A549 (cell line): Measurements from ENCODE around the gene TEKTIP1. TPM values are rescaled to one million over a fixed set of nuclear protein-coding genes. Genes with fewer than 3 reads are reported as not detected.

Experiments
- ATAC-seq, 2 experiments: fragments of 200-7000 bp in 1 of 2; fragments of >200 bp in 1 of 2; cut with Nextera tagmentation in 1 of 2; cut with Tn5 transposase in 1 of 2; 3 replicates each; pipeline versions ENCODE4 v1.8.0 to v1.9.1; 2018 to 2020; ENCODE audit warnings: mild to moderate bottlenecking in 1 of 2, moderate library complexity in 1 of 2
- CTCF ChIA-PET: fragments of 300-600 bp; sonication (Branson Sonifier 250); formaldehyde crosslinking; extraction: SDS; loops from one replicate; lab custom pipeline; 2021; ENCODE audit warnings: antibody characterized with exemption, inconsistent platforms; lab: Yijun Ruan, JAX
- POLR2A ChIA-PET: fragments of 350-600 bp; formaldehyde crosslinking; extraction: SDS; loops from one replicate; lab custom pipeline; 2021; ENCODE audit warnings: antibody characterized with exemption, inconsistent platforms; lab: Yijun Ruan, JAX
- DNase-seq, 2 experiments: peaks; one replicate each; pipeline versions ENCODE4 v3.0.0 to v3.0.0-alpha.2; 2011 to 2016; ENCODE audit warnings: low read depth in 1 of 2, low spot score in 1 of 2
- FAIRE-seq: peaks from 2 replicates; lab custom pipeline; 2011; peaks lifted over from hg19 to GRCh38; lab: Jason Lieb, UNC
- H3K27ac ChIP-seq, 2 experiments: fragments of >200 bp; sonication (Bioruptor Twin); formaldehyde crosslinking; 3 replicates each; pipeline ENCODE4 v1.5.1; 2016 to 2017
- H3K4me1 ChIP-seq: fragments of >200 bp; sonication (Bioruptor Twin); formaldehyde crosslinking; 3 replicates; pipeline ENCODE4 v1.6.1; 2016
- H3K4me2 ChIP-seq: fragments of >200 bp; sonication (Bioruptor Twin); formaldehyde crosslinking; 3 replicates; pipeline ENCODE4 v1.6.1; 2016
- H3K4me3 ChIP-seq: fragments of >200 bp; sonication (Bioruptor Twin); formaldehyde crosslinking; 3 replicates; pipeline ENCODE4 v1.5.1; 2016
- H3K9me3 ChIP-seq: fragments of >200 bp; sonication (Bioruptor Twin); formaldehyde crosslinking; 3 replicates; pipeline ENCODE4 v1.6.1; 2016
- CBX2 ChIP-seq: fragments of 200-600 bp; sonication (generic); IDR thresholded peaks from 2 replicates; pipeline ENCODE4 v1.6.1; 2016; ENCODE audit warnings: low read depth, mild to moderate bottlenecking, borderline replicate concordance
- CEBPB ChIP-seq, 2 experiments: fragments of >200 bp in 1 of 2; sonication (Bioruptor Twin) in 1 of 2; formaldehyde crosslinking in 1 of 2; IDR thresholded peaks; 2 replicates each; pipeline ENCODE4 v1.6.1; 2012 to 2016
- CHD4 ChIP-seq: fragments of 200-600 bp; sonication (generic); IDR thresholded peaks from 2 replicates; pipeline ENCODE4 v1.6.1; 2016; ENCODE audit warnings: antibody characterized with exemption, mild to moderate bottlenecking, borderline replicate concordance
- EHMT2 ChIP-seq: fragments of 200-600 bp; sonication (generic); IDR thresholded peaks from 2 replicates; pipeline ENCODE4 v1.6.1; 2016; ENCODE audit warnings: antibody characterized with exemption, low read depth, mild to moderate bottlenecking, moderate library complexity
- ELK1 ChIP-seq: fragments of 150-350 bp; IDR thresholded peaks from 2 replicates; pipeline ENCODE4 v1.6.1; 2014; ENCODE audit warnings: low read depth, mild to moderate bottlenecking, low read length
- EP300 ChIP-seq, 2 experiments: fragments of >200 bp; sonication (Bioruptor Twin); formaldehyde crosslinking; IDR thresholded peaks; 2 replicates in 1 of 2; 3 replicates in 1 of 2; pipeline ENCODE4 v1.6.1; 2016 to 2017
- ESRRA ChIP-seq: fragments of 150-350 bp; IDR thresholded peaks from 2 replicates; pipeline ENCODE4 v1.6.1; 2014; ENCODE audit warnings: mild to moderate bottlenecking, low read length, borderline replicate concordance
- FOXS1 ChIP-seq: fragments of 250-450 bp; sonication (Bioruptor Pico); IDR thresholded peaks from 2 replicates; pipeline ENCODE4 v1.5.0; 2020; ENCODE audit warnings: mild to moderate bottlenecking, moderate library complexity
- HEYL ChIP-seq: fragments of 250-450 bp; sonication (Bioruptor Pico); IDR thresholded peaks from 2 replicates; pipeline ENCODE4 v1.8.0; 2021; ENCODE audit warnings: mild to moderate bottlenecking, moderate library complexity
- HOXA7 ChIP-seq: fragments of 250-450 bp; sonication (Bioruptor Pico); IDR thresholded peaks from 2 replicates; pipeline ENCODE4 v1.5.0; 2020; ENCODE audit warnings: mild to moderate bottlenecking, moderate library complexity
- HOXB5 ChIP-seq: fragments of 250-450 bp; sonication (Bioruptor Pico); IDR thresholded peaks from 2 replicates; pipeline ENCODE4 v1.5.0; 2020; ENCODE audit warnings: mild to moderate bottlenecking, moderate library complexity
- KDM5A ChIP-seq: fragments of 200-600 bp; sonication (generic); IDR thresholded peaks from 2 replicates; pipeline ENCODE4 v1.6.1; 2016; ENCODE audit warnings: antibody characterized with exemption, mild to moderate bottlenecking
- MAZ ChIP-seq: fragments of 150-350 bp; IDR thresholded peaks from 2 replicates; pipeline ENCODE4 v1.6.1; 2014; ENCODE audit warnings: antibody characterized with exemption, low read depth, low read length, borderline replicate concordance
- MYC ChIP-seq: IDR thresholded peaks from 2 replicates; pipeline ENCODE4 v1.6.1; 2012; ENCODE audit warnings: mild to moderate bottlenecking, inconsistent platforms, low read length, improper control_type of control experiment, borderline replicate concordance
- NPAS2 ChIP-seq: fragments of 250-450 bp; sonication (Bioruptor Pico); IDR thresholded peaks from 2 replicates; pipeline ENCODE4 v1.8.0; 2022; ENCODE audit warnings: mild to moderate bottlenecking, moderate library complexity, borderline replicate concordance
- NR3C1 ChIP-seq: fragments of >200 bp; sonication (Bioruptor Twin); formaldehyde crosslinking; IDR thresholded peaks from 3 replicates; pipeline ENCODE4 v1.6.1; 2017
- PHF8 ChIP-seq: fragments of 200-600 bp; sonication (generic); IDR thresholded peaks from 2 replicates; pipeline ENCODE4 v1.6.1; 2016; ENCODE audit warnings: low read depth, mild to moderate bottlenecking, antibody characterized with exemption, moderate library complexity, borderline replicate concordance
- POLR2A ChIP-seq: IDR thresholded peaks from 2 replicates; pipeline ENCODE4 v1.6.1; 2012; ENCODE audit warnings: mild to moderate bottlenecking, low read length
- RCOR1 ChIP-seq: fragments of 150-350 bp; IDR thresholded peaks from 2 replicates; pipeline ENCODE4 v1.6.1; 2014; ENCODE audit warnings: antibody characterized with exemption, low read length, low read depth
- RFX5 ChIP-seq: fragments of 450-650 bp; IDR thresholded peaks from 2 replicates; pipeline ENCODE4 v1.7.1; 2014; ENCODE audit warnings: antibody characterized with exemption, mild to moderate bottlenecking, moderate library complexity
- SMC3 ChIP-seq: fragments of >200 bp; sonication (Bioruptor Twin); formaldehyde crosslinking; IDR thresholded peaks from 3 replicates; pipeline ENCODE4 v1.6.1; 2018; ENCODE audit warnings: inconsistent platforms
- TP53 ChIP-seq: fragments of 250-450 bp; sonication (Bioruptor Pico); IDR thresholded peaks from 2 replicates; pipeline ENCODE4 v1.5.0; 2021; ENCODE audit warnings: mild to moderate bottlenecking, moderate library complexity
- ZC3H11A ChIP-seq: fragments of 450-650 bp; IDR thresholded peaks from 2 replicates; pipeline ENCODE4 v1.6.1; 2014; ENCODE audit warnings: antibody characterized with exemption, mild to moderate bottlenecking
- ZFP36 ChIP-seq: fragments of 450-650 bp; IDR thresholded peaks from 2 replicates; pipeline ENCODE4 v1.6.1; 2014; ENCODE audit warnings: borderline replicate concordance; ENCODE audit not compliant: partially characterized antibody
- ZSCAN20 ChIP-seq: fragments of 250-450 bp; sonication (Bioruptor Pico); IDR thresholded peaks from 2 replicates; pipeline ENCODE4 v1.8.0; 2022; ENCODE audit warnings: mild to moderate bottlenecking, moderate library complexity
- WGBS: methylation state at CpG from one replicate; pipeline ENCODE4 v1.1.6; 2017; ENCODE audit errors: missing lambda C conversion rate; 5-methylcytosine and 5-hydroxymethylcytosine counted together
- polyA plus RNA-seq, 4 experiments: library from polyadenylated mRNA; depleted of rRNA in 3 of 4; stranded (reverse); fragments of >200 nt; fragmentation: RNase III in 1 of 4; extraction: RNeasy Plus Mini Kit Qiagen cat#74134 plus additional on column Dnase treatment in 1 of 4; gene quantifications; 2 replicates in 3 of 4; 3 replicates in 1 of 4; pipeline ENCODE4 v1.2.3, GENCODE V29; 2011 to 2017
- TF ChIP-seq, protein P1 (sequence below): IDR thresholded peaks from 2 replicates; pipeline ENCODE4 v1.6.1; 2012
- TF ChIP-seq, protein P2 (sequence below): fragments of >200 bp; sonication (Bioruptor Twin); formaldehyde crosslinking; IDR thresholded peaks from 3 replicates; pipeline ENCODE4 v1.6.1; 2016

Gene TEKTIP1
- polyA plus RNA-seq, 2 of the 4 experiments (the other 2 are of a cell fraction) = not detected

- TF ChIP-seq MAZ (no peak), NR3C1 (no peak), ELK1 (no peak), CBX2 (no peak), TP53 (CRISPR knock-in tag) (no peak), MYC (no peak), RCOR1 (no peak), FOXS1 (CRISPR knock-in tag) (no peak), HOXA7 (CRISPR knock-in tag) (no peak), POLR2A (no peak), PHF8 (no peak), ZC3H11A (no peak), ESRRA (no peak), RFX5 (no peak)
- TF ChIP-seq, protein P1, sequence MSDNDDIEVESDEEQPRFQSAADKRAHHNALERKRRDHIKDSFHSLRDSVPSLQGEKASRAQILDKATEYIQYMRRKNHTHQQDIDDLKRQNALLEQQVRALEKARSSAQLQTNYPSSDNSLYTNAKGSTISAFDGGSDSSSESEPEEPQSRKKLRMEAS = no peak
- TF ChIP-seq, protein P2, sequence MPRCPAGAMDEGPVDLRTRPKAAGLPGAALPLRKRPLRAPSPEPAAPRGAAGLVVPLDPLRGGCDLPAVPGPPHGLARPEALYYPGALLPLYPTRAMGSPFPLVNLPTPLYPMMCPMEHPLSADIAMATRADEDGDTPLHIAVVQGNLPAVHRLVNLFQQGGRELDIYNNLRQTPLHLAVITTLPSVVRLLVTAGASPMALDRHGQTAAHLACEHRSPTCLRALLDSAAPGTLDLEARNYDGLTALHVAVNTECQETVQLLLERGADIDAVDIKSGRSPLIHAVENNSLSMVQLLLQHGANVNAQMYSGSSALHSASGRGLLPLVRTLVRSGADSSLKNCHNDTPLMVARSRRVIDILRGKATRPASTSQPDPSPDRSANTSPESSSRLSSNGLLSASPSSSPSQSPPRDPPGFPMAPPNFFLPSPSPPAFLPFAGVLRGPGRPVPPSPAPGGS = no peak
- ATAC-seq (no peak), DNase-seq (no peak), FAIRE-seq (no peak)
- Histone ChIP-seq H3K27ac (no peak overlapping the region), H3K4me3 (no peak overlapping the region), H3K4me2 (no peak overlapping the region), H3K4me1 (peaks cover 10% of the 10 kb centered on the region; the same call in 1 of the 3 replicates), H3K9me3 (no peaks in the 10 kb centered on the region)
- WGBS = 95% methylated on average over 16 of the region's 29 CpGs
- ChIA-PET CTCF (interaction anchor here (1.0 to 9.7 kb wide), 18 partner anchors 9 to 166 kb away, joined by 3 to 100 read pairs (median 5); partner anchors contain the start of genes GIPC3, MFSD12 and TEKTIP1), POLR2A (no interaction called here)
These were observed 37.1 kb downstream of the TEKTIP1 start for GRCh38 chr19:3575949-3576673.

GRCh38 chr19:3576696-3577443 is 37.9 kb downstream of the TEKTIP1 start:
- Histone ChIP-seq H3K9me3 (no peaks in the 10 kb centered on the region), H3K4me2 (no peak overlapping the region), H3K4me1 (peaks cover 3% of the 10 kb centered on the region; the same call in 1 of the 3 replicates), H3K27ac (no peak overlapping the region), H3K4me3 (no peak overlapping the region)
- 96% methylated on average over 55 of the region's 78 CpGs for WGBS
- TF ChIP-seq NPAS2 (CRISPR knock-in tag) (no peak), MAZ (no peak), EHMT2 (no peak), CHD4 (no peak), HOXA7 (CRISPR knock-in tag) (no peak), MYC (no peak), EP300 (IDR thresholded peaks at IDR 0.05) (no peak), SMC3 (no peak), ZSCAN20 (CRISPR knock-in tag) (no peak), KDM5A (no peak), TP53 (CRISPR knock-in tag) (no peak), PHF8 (no peak), ZFP36 (no peak), HOXB5 (CRISPR knock-in tag) (no peak), HEYL (no peak), CEBPB (IDR thresholded peaks at IDR 0.05) (no peak), ELK1 (no peak)
- TF ChIP-seq, protein P1 = no peak
- no peak for FAIRE-seq
- POLR2A ChIA-PET = no interaction called here
- no peak for ATAC-seq
- CTCF ChIA-PET = interaction anchor here (3.8 to 9.7 kb wide), 2 partner anchors 19 to 30 kb away, joined by 70 to 100 read pairs; partner anchors contain the start of gene MFSD12
- DNase-seq = no peak
